SH-SY5Y (cell line): Measurements from ENCODE around the gene PLA2G4D.

ENCODE experiments used
- GATA2 ChIP-seq: IDR thresholded peaks from 2 replicates; pipeline ENCODE4 v1.6.1; 2011; ENCODE audit warnings: mild to moderate bottlenecking, low read depth, low read length
- GATA3 ChIP-seq: IDR thresholded peaks from 2 replicates; pipeline ENCODE4 v1.6.1; 2011; ENCODE audit warnings: low read depth, mild to moderate bottlenecking, low read length, moderate library complexity

PLA2G4D gene

DNA sequence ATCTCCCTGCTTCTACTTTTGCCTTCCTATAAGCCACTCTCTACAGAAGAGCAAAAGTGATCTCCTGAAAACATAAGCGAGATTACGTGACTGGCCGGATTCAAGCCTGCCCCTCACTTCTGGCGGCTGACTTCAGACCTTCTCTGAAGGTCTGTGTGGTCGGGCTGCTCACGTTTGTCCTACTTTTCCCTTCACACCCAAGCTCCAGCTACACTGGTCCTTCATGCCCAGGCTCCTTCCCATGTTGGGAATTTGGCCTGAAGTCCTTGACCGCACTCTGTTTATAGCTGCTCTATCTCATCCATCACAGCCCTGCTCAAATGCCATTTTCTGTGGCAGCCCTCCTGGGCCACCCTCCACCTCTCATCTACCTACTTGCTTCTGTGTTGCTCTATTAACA lies 66.8 kb downstream of the PLA2G4D start:
- no peak for TF ChIP-seq GATA2
- TF ChIP-seq GATA3, result no peak

- TF ChIP-seq GATA3, result no peak
- TF ChIP-seq GATA2, result no peak
These were observed 70.1 kb downstream of the PLA2G4D start for GRCh38 chr15:42024303-42024702.

- TF ChIP-seq GATA3 (no peak), GATA2 (no peak)
These were observed 72.8 kb downstream of the PLA2G4D start for GRCh38 chr15:42021593-42021992.

- no peak for TF ChIP-seq GATA2
- no peak for TF ChIP-seq GATA3
These were observed 73.6 kb downstream of the PLA2G4D start, which contains the start of gene PLA2G4E for GRCh38 chr15:42020713-42021273. Gene PLA2G4E, minus strand, starts transcription at chr15:42021042. Its CDS starts 12 bp downstream, at chr15:42021030.

- TF ChIP-seq GATA2, result peak; percentile 64
- TF ChIP-seq GATA3, result no peak
These were observed 75.8 kb downstream of the PLA2G4D start for GRCh38 chr15:42018306-42019224.
